Suppressor macrophage (primary cell): ENCODE results near the gene ATG4B.

Experiments
- DNase-seq, 4 experiments: peaks; one replicate each; pipeline ENCODE4 v3.0.0-alpha.2; 2020 to 2022

Gene ATG4B

DNA sequence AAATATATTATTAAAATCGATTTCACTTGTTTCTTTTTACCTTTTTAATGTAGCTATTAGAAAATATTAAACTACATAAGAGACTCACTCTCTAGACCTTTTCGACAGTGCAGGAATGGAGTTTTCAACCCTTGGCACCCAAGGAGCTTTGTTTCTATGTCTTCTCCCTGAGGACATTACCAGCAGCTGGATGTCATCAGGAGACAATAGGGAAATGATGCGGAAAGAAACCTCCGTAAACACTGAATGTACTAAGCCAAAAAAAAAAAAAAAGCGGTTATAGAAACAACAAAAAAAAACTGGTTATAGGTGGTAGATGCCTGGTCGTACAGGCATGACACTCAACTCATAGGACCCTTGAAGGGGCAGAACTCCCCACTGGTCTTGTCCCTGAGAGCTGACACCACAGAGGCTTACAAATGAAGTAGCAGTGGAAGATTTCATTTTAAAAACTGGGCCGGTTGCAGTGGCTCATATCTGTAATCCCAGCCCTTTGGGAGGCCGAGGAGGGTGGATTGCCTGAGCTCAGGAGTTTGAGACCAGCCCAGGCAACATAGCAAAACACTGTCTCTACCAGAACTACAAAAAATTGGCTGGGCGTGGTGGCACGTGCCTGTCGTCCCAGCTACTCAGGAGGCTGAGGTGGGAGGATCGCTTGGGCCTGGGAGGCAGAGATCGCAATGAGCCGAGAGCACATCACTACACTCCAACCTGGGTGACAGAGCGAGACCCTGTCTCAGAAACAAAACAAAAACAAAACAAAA is 24.3 kb upstream of the ATG4B start:
- no peak for DNase-seq

DNA sequence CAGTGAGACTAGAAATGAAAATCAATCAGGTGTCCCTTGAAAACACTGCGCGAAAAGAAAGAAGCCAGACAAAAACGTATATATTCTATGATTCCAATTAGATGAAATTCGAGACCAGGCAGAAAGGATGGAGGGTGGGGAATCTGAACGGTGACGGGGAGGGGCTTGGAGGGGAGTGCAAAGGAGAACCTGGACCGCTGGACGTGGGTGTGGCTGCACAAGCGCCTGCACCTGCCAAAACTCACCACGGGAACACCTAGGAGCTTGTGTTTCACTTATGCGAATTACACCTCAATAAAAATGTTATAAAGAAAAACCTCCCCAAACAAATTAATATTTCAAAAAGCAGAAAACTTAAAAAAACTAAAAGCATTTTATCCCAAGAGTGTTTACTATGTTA is 22.5 kb upstream of the ATG4B start:
- no peak for DNase-seq

DNA sequence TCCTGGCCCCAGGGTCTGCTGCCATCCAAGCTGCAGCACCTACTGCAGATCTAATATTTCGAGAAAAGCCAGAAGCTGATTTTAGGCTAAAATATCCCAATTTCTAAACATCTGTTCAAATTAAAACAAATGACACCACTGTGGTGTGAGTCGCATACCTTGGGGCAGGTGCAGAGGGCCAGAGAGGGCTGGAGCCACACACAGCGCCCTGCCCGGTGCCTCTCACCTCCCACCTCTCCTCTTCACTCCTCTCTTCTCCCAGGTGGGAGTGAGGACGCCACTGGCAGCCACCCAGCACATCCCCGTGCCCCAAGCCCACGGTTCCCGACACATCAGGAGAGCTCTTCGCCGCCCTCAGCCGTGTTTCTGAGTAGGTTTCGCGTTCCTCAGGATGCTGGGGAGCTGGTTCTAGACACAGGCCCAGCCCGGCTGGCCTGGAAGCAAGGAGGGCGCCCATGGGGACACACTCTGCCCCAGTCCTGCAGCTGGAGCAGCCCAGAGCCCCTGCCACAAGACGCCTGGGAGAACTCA is 21.9 kb upstream of the ATG4B start:
- no peak for DNase-seq

DNA sequence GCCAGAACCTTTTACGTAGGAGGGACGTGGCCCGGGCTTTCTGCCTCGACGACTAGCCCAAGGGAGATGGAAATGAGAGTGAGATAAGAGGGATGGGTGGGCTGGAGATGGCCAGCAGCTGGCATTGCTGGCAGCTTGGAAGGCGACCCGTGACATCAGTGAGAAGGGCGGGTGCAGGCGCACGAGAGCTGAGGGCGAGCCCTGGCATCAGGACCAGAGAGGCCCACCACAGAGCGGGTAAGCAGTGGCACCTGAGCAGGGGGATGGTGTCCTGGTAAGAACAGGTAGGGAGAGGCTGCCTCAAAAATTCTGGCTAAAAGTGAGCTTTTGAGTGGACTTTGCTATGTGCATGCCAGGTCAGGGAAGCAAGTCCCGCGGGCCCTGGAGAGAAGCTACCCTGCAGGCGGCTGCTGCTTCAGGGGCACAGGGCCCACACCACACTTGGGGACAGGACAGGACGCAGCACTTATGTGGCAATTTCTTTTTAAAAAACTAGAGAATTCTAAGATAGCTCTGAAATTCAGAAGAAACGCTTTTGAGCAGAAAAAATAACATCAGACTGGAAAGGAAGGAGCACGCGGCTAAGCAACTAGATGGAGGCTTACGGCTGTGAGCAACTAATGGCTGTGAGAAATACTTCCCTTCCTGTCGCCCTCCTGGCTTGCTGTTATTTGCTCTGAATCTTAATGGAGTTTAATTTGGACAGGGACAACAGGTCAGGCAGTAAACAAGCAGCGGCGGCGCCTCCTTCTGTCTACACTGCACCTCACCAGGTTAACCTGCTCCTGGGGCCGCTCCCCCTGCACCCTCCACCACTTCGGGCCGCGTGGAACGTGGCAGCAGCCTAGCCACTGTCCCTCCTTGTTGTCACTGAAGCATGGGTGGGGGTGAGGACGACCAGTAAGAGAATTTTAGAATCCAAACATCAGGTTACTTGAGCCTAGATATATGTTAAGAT is 21.0 kb upstream of the ATG4B start:
- no peak for DNase-seq

DNA sequence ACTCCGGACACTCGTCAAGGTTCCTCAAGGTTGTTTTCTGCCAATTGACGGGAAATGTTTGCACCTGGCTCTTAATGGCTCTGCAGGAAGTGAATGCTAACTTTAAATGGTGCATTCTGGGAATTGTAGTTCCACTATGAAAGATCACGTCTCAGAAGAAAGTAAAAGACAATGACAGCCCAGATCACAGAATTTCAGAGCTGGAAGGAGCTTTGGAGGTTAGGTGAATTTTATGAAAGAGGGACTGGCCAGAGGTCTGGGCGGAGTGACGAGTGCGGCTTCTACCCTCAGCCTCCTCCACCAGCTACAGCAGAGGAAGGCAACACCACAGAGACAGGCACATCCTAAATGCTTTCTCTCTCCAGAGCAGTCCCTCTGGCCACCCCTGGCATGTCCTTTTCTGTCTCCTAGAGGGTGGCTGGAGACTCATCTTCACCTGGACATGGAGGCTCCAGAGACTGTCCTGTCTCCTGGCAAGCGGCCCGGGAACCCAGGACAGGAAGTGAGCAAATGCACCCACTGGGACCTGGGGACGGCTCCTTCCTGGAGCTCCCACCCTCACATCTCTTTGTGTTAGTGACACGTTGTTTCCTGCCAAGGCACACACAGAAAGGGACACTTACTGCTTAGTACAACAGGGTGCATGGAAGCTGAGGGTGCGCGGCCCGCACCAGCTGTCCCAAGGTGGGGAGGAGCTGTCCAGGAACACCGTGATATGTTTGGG is 19.9 kb upstream of the ATG4B start:
- peak in 3 of 4 experiments; percentile 16 to 47 (median 40) for DNase-seq

DNA sequence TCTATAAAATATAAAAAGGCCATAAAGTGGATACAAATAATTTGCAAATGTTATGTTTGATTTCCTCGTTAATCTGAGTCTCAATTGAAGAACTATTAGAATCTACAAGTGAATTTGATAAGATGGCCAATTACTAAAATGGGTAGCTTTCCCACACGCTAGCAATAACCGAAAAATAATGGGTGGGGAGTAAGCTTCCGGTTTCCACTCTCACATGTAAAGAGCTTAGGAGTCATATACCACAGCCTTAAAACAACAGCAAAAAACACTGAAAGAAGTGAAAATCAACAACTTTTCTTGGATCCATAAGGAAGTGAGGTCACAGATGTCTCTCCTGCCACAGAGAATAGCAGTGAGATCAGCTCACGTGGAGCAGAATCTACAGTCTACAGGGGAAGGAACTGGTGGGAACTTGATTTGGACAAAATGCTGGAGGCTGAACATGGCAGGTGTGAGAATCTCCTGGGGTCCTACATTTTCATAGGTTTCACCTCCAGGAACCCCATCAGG is 19.1 kb upstream of the ATG4B start:
- peak in 2 of 4 experiments; percentile 31 to 32 for DNase-seq

DNA sequence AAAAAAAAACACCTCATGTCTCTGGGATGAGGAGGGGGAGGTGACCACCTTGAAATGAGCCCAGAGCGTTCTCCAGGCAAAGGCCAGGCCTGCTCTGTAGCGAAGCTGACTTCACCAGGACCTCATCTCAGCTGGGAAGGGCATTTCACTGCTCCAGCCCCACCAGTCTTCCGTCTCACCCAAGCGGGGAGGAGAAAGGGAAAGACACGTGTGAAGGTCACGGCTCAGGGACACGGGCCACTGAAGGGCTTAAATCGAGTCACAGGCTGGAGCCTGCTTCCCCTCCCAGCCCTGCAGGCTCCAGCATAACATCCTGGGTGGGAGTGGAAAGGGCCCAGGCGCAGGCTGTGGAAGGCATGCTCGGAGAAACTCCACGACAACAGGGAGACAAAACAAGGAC is 18.7 kb upstream of the ATG4B start:
- no peak for DNase-seq

DNA sequence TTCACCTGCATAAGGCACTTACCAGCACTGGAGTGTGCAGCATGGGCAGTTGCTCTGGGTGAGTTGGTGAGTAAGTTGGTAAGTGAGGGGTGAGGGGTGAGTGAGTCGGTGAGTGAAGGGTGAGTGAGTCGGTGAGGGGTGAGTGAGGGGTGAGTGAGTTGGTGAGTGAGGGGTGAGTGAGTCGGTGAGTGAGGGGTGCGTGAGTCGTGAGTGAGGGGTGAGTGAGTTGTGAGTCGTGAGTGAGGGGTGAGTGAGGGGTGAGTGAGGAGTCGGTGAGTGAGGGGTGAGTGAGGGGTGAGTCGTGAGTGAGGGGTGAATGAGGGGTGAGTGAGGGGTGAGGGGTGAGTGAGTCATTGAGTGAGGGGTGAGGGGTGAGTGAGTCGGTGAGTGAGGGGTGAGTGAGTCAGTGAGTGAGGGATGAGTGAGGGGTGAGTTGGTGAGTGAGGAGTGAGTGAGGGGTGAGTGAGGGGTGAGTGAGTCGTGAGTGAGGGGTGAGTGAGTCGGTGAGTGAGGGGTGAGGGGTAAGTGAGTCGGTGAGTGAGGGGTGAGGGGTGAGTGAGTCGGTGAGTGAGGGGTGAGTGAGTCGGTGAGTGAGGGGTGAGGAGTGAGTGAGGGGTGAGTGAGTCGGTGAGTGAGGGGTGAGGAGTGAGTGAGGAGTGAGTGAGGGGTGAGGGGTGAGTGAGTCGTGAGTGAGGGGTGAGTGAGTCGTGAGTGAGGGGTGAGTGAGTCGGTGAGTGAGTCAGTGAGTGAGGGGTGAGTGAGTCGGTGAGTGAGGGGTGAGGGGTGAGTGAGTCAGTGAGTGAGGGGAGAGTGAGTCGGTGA is 17.7 kb upstream of the ATG4B start:
- no peak for DNase-seq

DNA sequence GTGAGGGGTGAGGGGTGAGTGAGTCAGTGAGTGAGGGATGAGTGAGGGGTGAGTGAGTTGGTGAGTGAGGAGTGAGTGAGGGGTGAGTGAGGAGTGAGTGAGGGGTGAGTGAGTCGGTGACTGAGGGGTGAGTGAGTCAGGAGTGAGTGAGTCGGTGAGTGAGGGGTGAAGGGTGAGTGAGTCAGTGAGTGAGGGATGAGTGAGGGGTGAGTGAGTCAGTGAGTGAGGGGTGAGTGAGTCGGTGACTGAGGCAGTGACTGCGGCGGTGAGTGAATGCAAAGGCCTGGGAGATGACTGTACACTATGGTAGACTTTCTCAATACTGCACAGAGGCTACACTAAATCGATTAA is 17.1 kb upstream of the ATG4B start:
- peak in 2 of 4 experiments; percentile 13 to 20 for DNase-seq

DNA sequence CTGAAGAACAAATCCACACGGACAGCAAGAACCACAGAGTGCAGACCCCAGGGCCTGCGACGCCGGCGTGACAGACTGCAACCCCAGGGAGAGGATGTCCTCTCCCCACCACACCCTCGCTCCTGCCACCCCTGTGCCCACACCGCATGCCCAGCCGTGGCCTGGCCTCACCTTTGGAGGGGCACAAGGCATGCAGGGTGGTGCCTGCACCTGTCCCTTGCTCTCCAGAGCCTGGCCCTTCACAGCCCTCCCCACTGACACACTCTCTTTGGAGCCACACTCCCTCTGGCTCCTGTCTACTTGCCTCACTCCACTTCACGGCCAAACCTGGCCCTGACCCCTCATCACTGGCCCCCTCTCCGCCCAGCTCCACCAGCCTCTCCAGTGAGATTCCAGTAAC is 9.8 kb upstream of the ATG4B start:
- DNase-seq: no peak

DNA sequence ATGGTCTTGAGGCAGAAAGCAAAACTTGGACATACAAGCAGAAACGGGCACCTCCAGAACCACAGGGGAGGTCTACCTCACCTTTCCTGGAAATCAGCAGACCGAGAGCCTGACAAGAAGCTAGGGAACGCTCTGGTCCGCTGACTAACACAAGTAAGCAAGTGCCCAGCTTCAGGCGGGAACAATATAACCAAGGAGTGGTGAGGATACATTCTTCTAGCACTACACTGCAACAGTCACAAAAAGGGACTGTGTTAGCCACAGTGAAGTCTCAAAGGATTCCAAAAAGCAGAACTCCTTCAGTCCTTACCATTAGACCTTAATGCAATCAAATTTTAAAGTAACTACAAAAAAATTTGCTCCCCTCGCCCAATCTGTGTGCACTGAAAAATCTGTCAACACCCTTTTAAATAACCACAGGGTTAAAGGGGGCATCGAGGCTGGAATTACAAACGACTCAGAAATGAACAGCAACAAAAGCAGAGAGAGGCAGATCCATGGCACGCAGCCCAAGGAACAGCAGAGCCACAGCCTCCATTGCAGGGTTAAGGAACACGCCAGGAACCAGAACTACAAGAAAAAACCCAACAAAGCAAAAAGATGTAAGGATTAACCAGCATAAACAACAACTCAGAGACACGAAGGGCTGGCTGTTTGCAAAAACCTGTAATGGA is 7.6 kb upstream of the ATG4B start:
- no peak for DNase-seq

DNA sequence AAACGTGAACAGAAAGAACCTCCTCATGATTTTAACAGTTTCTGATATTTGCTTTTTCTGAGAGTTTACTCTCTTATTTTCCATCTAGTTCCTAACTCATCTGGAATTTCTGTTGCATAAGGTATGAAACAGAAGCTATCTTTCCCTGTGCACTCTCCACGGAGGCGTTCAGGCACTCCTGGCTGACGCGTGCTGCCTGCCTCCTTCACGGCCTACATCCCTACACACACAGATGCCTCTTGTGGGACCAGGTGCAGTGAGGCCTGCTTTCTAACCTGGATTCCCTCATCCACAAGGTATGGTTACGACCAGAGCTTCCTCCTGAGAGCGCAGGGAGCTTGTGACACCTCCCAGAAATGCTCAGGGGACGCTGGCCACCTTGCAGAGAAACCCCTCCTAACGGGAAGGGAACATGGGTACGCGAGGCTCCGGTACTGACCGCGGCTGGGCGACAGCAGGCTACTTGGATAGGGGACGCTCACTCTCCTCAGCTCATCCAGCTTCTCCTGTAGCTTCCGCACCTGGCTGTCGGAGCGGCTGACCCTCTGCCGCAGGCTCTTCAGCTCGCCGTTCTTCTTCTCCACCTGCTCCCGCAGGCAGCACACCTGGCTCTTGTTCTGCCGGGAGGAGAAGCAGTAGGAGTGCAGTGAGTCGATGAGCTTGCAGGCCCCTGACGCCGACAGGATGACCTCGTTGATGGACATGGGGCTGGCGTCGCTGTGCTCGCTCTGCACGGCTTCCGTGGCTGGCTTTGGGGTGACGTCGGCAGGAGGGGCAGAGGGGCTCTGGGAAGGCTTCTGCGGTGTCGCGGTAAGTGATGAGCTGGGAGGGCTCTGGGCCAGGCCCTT is 4.8 kb upstream of the ATG4B start:
- DNase-seq: no peak

DNA sequence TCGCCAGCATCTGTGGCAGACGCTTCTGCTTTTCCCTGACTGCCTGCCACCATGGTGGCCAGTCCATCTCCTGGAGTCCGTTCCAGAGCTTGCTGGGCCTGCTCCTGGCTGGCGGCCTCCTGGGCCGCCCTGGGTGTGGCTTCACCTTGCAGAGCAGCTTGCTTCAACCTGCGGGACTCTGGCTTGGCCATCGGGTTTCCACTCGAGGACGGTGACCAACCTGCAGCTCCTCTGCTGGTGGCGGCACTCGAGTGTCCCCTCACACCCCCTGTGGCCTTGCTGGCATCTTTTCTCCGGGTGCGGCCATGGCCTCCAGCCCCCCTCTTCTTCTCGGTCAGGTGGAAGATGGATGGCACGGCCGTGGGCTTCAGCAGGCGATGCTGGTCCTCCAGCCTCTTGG is 3.9 kb upstream of the ATG4B start:
- peak in 1 of 4 experiments; percentile 10 for DNase-seq

DNA sequence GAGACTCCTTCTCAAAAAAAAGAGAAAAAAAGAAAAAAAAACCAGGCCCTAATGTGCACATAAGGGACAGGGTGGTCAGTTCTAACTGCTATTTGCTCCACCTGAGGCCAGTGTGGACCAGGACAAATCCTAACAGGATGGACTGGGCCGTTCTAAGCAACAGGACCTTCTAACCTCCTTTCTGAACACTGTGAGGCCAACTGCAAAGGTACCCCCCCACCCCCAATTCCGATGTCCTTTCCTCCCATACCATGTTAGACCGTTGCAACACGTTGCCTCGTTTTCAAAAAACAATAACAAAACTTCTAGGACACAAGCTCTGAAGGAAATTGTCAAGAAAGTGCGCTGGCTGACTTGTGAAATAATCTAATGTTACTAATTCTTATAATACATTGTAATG is 1.7 kb upstream of the ATG4B start:
- no peak for DNase-seq

DNA sequence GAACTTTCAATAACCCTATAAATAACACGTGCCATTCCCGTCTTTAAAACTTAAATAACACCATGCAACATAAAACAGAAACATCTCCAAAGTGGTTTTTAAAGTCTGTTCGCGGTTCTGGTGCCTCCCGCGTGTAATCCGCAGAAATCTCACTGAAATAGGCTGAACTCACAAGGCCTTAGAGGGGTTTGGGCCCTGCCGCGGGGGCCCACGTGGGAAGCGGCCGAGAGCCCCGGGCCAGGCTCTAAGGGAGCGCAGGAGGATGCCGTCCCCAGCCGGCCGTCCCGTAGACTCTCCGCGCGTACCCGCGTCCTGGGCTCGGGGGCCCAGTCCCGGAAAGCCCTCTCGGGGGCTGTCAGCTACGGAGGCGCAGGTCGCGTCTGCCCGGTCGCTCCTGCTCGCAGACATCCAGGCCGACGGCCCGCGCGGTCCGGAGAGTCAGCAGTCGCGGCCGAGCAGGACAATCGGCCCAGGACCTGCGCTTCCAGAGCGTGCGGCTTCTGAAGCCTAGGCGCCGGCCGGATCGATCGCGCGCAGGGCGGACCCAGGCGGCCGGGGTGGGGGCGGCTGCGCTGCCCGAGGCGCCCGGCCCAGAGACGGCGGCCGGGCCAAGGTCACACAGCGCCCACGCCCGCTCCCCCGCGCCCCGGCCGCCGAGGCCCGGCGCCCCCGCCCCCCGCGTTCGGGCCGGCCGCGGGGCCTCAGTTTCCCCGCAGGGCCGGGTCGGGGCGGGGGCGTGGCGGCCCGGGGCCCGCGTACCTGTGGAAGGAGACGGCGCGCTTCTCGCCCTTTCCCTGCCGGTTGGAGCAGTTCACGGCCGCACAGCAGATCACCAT is 1.1 kb upstream of the ATG4B start:
- DNase-seq: peak; percentile 32 to 71 (median 45)

DNA sequence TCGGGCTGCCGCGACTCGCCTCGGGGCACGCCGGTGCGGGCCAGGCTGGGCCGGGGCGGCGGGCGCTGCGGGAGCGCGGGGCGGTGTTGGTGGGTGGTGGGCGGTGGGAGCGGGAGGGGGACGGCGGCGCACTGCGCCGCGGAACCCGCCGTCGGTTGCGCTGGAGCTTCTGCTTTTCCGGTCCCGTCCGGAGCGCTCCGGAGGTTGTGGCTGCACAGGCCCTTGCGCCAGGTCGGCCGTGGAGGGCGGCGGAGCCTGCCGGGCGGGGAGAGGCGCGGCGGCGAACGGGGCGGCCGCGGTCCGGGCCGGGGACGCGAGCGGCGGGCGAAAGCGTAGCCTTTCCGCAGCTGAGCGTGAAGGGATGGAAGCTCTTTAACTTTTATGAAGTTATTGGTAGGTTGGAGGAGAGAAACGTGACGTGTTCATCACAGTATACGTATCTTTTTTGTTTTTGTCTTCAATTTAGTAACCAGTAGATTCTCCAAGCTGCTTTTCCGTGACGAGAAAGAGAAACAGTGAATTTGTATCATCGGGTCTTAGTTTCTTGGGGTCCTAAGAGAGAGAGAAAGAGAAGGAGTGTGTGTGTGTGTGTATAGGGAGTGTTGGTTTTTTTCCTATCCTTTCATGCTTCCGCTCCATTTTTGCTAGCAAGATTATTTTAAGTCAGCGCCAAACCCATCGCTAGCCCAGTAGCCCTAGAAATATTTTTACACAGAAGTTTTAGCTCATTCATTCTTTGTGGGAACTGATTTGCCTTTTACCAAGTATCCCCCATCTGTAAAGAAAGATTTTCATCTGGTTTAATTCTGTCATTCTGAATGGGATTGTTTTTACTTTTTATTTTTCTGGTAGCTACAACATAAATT is 535 bp downstream of the ATG4B start:
- peak; percentile 63 to 87 (median 73) for DNase-seq

DNA sequence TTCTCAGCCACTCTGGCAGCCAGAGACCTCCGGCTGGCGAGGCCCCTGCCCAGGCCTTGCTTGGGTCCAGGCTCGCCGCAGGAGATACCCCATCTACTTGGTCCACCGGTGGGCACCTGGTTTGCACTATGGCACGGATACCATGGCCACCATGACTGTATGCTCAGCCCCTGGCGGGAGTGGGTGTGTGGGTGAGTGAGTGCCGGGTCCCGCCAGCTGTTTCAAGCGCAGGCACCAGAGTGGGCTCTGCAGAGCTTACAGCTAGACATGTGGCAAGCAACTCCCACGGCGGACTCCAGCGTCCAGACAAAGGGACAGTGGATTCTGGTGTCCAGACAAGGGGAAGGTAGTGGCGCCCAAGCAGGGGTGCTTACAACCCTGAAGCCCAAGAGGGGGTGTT is 1.4 kb downstream of the ATG4B start:
- DNase-seq: peak in 1 of 4 experiments; percentile 6

DNA sequence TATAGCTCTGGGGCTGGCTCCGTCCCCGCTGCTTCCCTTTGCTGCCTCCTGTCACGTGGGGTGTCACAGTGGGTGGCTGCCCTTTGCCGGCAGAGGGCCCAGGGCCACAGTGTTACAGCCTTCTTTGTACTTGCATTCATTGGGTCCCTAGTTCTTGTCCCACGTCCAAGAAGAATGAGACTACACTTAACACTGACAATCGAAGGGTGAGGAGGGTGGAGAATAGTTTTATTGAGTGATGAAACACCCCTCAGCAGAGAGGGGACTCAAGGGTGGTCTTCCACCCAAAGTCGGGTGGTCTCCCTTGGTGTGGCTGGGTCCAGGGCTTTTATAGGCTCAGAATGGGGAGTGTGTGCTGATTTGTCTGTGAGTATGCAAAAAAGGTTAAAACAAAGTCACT is 1.9 kb downstream of the ATG4B start:
- peak in 1 of 4 experiments; percentile 7 for DNase-seq
